GM13977 (cell line): ENCODE results near the gene BBOX1.

Experiments
- DNase-seq: peaks from one replicate; pipeline ENCODE4 v3.0.0; 2012; ENCODE audit warnings: low spot score
- CTCF ChIP-seq: IDR thresholded peaks from 2 replicates; pipeline ENCODE4 v1.5.1; 2012; ENCODE audit warnings: mild to moderate bottlenecking, control low read depth; ENCODE audit not compliant: insufficient read depth; ENCODE audit errors: extremely low read depth, missing control alignments
- in situ Hi-C: fragments of 300-500 bp; cut with MboI; formaldehyde crosslinking; loops from one replicate; pipeline ENCODE4 v1.12.0; 2022; ENCODE audit warnings: low sequenced_read_pairs, low pct_unique_long_range_greater_than_20kb, mixed read lengths, inconsistent platforms; ENCODE audit not compliant: unreplicated experiment

BBOX1 gene

GRCh38 chr11:27002431-27002830, 38.2 kb upstream of the BBOX1 start:
- in situ Hi-C loops = no loop called here
- DNase-seq = no peak
- TF ChIP-seq CTCF = no peak

- in situ Hi-C loops = no loop called here
- no peak for TF ChIP-seq CTCF
- DNase-seq = no peak
These were observed 37.8 kb upstream of the BBOX1 start for GRCh38 chr11:27002838-27003237.

GRCh38 chr11:27004103-27004502, 36.5 kb upstream of the BBOX1 start:
- no peak for TF ChIP-seq CTCF
- in situ Hi-C loops = no loop called here
- no peak for DNase-seq

GRCh38 chr11:27008811-27009535, 31.6 kb upstream of the BBOX1 start:
- in situ Hi-C loops = no loop called here
- TF ChIP-seq CTCF = no peak
- DNase-seq = no peak

GRCh38 chr11:27011560-27012233, 28.9 kb upstream of the BBOX1 start:
- DNase-seq = no peak
- TF ChIP-seq CTCF = no peak
- in situ Hi-C loops = no loop called here

GRCh38 chr11:27012234-27012921, 28.2 kb upstream of the BBOX1 start:
- DNase-seq = no peak
- no peak for TF ChIP-seq CTCF
- in situ Hi-C loops = no loop called here
